IMR-90 (cell line): ENCODE measurements around the gene APOL5. TPM values are rescaled to one million over a fixed set of nuclear protein-coding genes. Genes with fewer than 3 reads are reported as not detected.

Source experiments
- ATAC-seq: fragments of 200-7000 bp; cut with Tn5 transposase; 2 replicates; pipeline ENCODE4 v1.9.1; 2020; ENCODE audit warnings: low read depth, mild to moderate bottlenecking, moderate library complexity
- BruUV-seq: library from RNA; stranded (reverse); fragments of 400-500 nt; replicated peaks from 2 replicates; lab custom pipeline; 2021; lab: Mats Ljungman, UMichigan
- CTCF ChIA-PET: fragments of 300-600 bp; formaldehyde crosslinking; extraction: SDS; loops from one replicate; lab custom pipeline; 2021; ENCODE audit warnings: antibody characterized with exemption; lab: Yijun Ruan, JAX
- POLR2A ChIA-PET: fragments of 300-600 bp; sonication (Branson Sonifier 250); formaldehyde crosslinking; loops from one replicate; lab custom pipeline; 2022; ENCODE audit warnings: antibody characterized with exemption; ENCODE audit not compliant: unreplicated experiment; lab: Charles Lee
- DNase-seq: peaks from one replicate; pipeline ENCODE4 v3.0.0; 2013
- H2AFZ ChIP-seq: replicated peaks from 2 replicates; pipeline ENCODE3; 2013; ENCODE audit warnings: low read length, mild to moderate bottlenecking; ENCODE audit not compliant: poor library complexity
- H2AK5ac ChIP-seq: 2 replicates; pipeline ENCODE4 v1.6.1; 2013; ENCODE audit warnings: low read depth, low read length, inconsistent platforms
- H2AK9ac ChIP-seq: replicated peaks from 2 replicates; pipeline ENCODE3; 2013; ENCODE audit warnings: mild to moderate bottlenecking, low read depth, low read length, moderate library complexity; ENCODE audit not compliant: poor library complexity
- H2BK120ac ChIP-seq: 2 replicates; pipeline ENCODE4 v1.6.1; 2013; ENCODE audit warnings: low read depth, low read length, inconsistent platforms
- H2BK15ac ChIP-seq: 3 replicates; pipeline ENCODE4 v1.6.1; 2013; ENCODE audit warnings: low read depth, low read length, inconsistent platforms
- H2BK20ac ChIP-seq: 2 replicates; pipeline ENCODE4 v1.6.1; 2013; ENCODE audit warnings: low read depth, mild to moderate bottlenecking, inconsistent platforms, low read length, moderate library complexity
- H2BK5ac ChIP-seq: 2 replicates; pipeline ENCODE4 v1.6.1; 2013; ENCODE audit warnings: mild to moderate bottlenecking, low read depth, low read length, inconsistent platforms; ENCODE audit not compliant: poor library complexity, severe bottlenecking
- H3K14ac ChIP-seq: replicated peaks from 2 replicates; pipeline ENCODE4 v1.6.1; 2013; ENCODE audit warnings: low read depth, low read length, inconsistent platforms
- H3K18ac ChIP-seq: 2 replicates; pipeline ENCODE4 v1.6.1; 2013; ENCODE audit warnings: low read depth, low read length, control low read depth
- H3K23ac ChIP-seq: 2 replicates; pipeline ENCODE4 v1.6.1; 2013; ENCODE audit warnings: low read depth, low read length, inconsistent platforms
- H3K27ac ChIP-seq: 2 replicates; pipeline ENCODE4 v1.5.1; 2013; ENCODE audit warnings: mild to moderate bottlenecking, control low read depth, low read length; ENCODE audit not compliant: insufficient read depth
- H3K27me3 ChIP-seq: 2 replicates; pipeline ENCODE4 v1.6.1; 2013; ENCODE audit warnings: low read length; ENCODE audit not compliant: control insufficient read depth, insufficient read depth
- H3K36me3 ChIP-seq: 2 replicates; pipeline ENCODE4 v1.6.1; 2013; ENCODE audit warnings: low read length, mixed read lengths; ENCODE audit not compliant: control insufficient read depth, insufficient read depth
- H3K4ac ChIP-seq: 2 replicates; pipeline ENCODE4 v1.6.1; 2013; ENCODE audit warnings: low read depth, low read length, inconsistent platforms
- H3K4me1 ChIP-seq: 2 replicates; pipeline ENCODE4 v1.6.1; 2013; ENCODE audit warnings: low read length, mixed read lengths; ENCODE audit not compliant: control insufficient read depth, insufficient read depth
- H3K4me2 ChIP-seq: 2 replicates; pipeline ENCODE4 v1.6.1; 2013; ENCODE audit warnings: low read depth, mild to moderate bottlenecking, control low read depth, low read length, moderate library complexity
- H3K4me3 ChIP-seq: 2 replicates; pipeline ENCODE4 v1.5.1; 2013; ENCODE audit warnings: low read depth, mild to moderate bottlenecking, control low read depth, low read length, moderate library complexity; ENCODE audit not compliant: insufficient read depth
- H3K56ac ChIP-seq: 2 replicates; pipeline ENCODE4 v1.6.1; 2013; ENCODE audit warnings: low read length, inconsistent platforms; ENCODE audit not compliant: insufficient read depth; ENCODE audit errors: extremely low read depth
- H3K79me1 ChIP-seq, 2 experiments: 2 replicates each; pipeline ENCODE4 v1.6.1; 2013; ENCODE audit warnings: low read length in 2 of 2, inconsistent platforms in 1 of 2, low read depth in 1 of 2
- H3K9ac ChIP-seq: 2 replicates; pipeline ENCODE4 v1.6.1; 2013; ENCODE audit warnings: low read depth, low read length, control low read depth
- H3K9me1 ChIP-seq: 2 replicates; pipeline ENCODE4 v1.6.1; 2013; ENCODE audit warnings: low read length, inconsistent platforms; ENCODE audit not compliant: insufficient read depth
- H3K9me3 ChIP-seq: 2 replicates; pipeline ENCODE4 v1.6.1; 2013; ENCODE audit warnings: low read length; ENCODE audit not compliant: control insufficient read depth, insufficient read depth
- H4K20me1 ChIP-seq: 2 replicates; pipeline ENCODE4 v1.6.1; 2013; ENCODE audit warnings: low read length, inconsistent platforms; ENCODE audit not compliant: insufficient read depth
- H4K5ac ChIP-seq: 2 replicates; pipeline ENCODE4 v1.6.1; 2013; ENCODE audit warnings: mild to moderate bottlenecking, low read depth, low read length, control low read depth
- H4K8ac ChIP-seq, 2 experiments: 2 replicates each; pipeline ENCODE4 v1.6.1; 2013; ENCODE audit warnings: low read depth in 2 of 2, low read length in 2 of 2, control low read depth in 1 of 2, inconsistent platforms in 1 of 2
- H4K91ac ChIP-seq: 2 replicates; pipeline ENCODE4 v1.6.1; 2013; ENCODE audit warnings: low read depth, low read length, inconsistent platforms; ENCODE audit not compliant: insufficient read depth
- BHLHE40 ChIP-seq: fragments of 150-350 bp; IDR thresholded peaks from 2 replicates; pipeline ENCODE4 v1.6.1; 2016; ENCODE audit warnings: mild to moderate bottlenecking, low read depth, low read length
- CEBPB ChIP-seq: IDR thresholded peaks from 2 replicates; pipeline ENCODE4 v1.6.1; 2012; ENCODE audit warnings: low read depth, low read length, improper control_type of control experiment
- CHD1 ChIP-seq: IDR thresholded peaks from 2 replicates; pipeline ENCODE4 v1.6.1; 2012; ENCODE audit warnings: low read depth, low read length, improper control_type of control experiment
- FOS ChIP-seq: fragments of 150-350 bp; IDR thresholded peaks from 2 replicates; pipeline ENCODE4 v1.6.1; 2016; ENCODE audit warnings: low read depth, low read length
- MAFK ChIP-seq: IDR thresholded peaks from 2 replicates; pipeline ENCODE4 v1.6.1; 2012; ENCODE audit warnings: low read depth, low read length, improper control_type of control experiment
- MAZ ChIP-seq: IDR thresholded peaks from 2 replicates; pipeline ENCODE4 v1.6.1; 2012; ENCODE audit warnings: low read depth, mild to moderate bottlenecking, low read length, improper control_type of control experiment, moderate library complexity, borderline replicate concordance
- MXI1 ChIP-seq: IDR thresholded peaks from 2 replicates; pipeline ENCODE4 v1.6.1; 2012; ENCODE audit warnings: low read depth, mild to moderate bottlenecking, low read length, moderate library complexity, borderline replicate concordance
- NFE2L2 ChIP-seq: fragments of 150-350 bp; IDR thresholded peaks from 2 replicates; pipeline ENCODE4 v1.6.1; 2016; ENCODE audit warnings: low read depth, mild to moderate bottlenecking, low read length
- SMC3 ChIP-seq: fragments of 150-350 bp; IDR thresholded peaks from 2 replicates; pipeline ENCODE4 v1.6.1; 2016; ENCODE audit warnings: low read depth, mild to moderate bottlenecking, antibody characterized with exemption, low read length, moderate library complexity
- WGBS, 2 experiments: methylation state at CpG; one replicate each; pipeline versions ENCODE4 v1.1.5 to v1.1.7; 2013; ENCODE audit warnings: missing lambda C conversion rate in 2 of 2; ENCODE audit not compliant: insufficient read length in 1 of 2; ENCODE audit errors: extremely low coverage in 2 of 2; 5-methylcytosine and 5-hydroxymethylcytosine counted together
- dilution Hi-C: fragments of 300-500 bp; cut with HindIII; formaldehyde crosslinking; loops from one replicate; pipeline ENCODE4 v1.14.3; 2018; ENCODE audit warnings: low sequenced_read_pairs; ENCODE audit not compliant: unreplicated experiment
- in situ Hi-C: fragments of 300-500 bp; cut with MboI; formaldehyde crosslinking; loops from 3 replicates; pipeline ENCODE4 v1.14.3; 2019; ENCODE audit warnings: low sequenced_read_pairs, inconsistent platforms, mixed read lengths
- intact Hi-C: fragments of 100-400 bp; cut with micrococcal nuclease; formaldehyde crosslinking; loops from 2 replicates; pipeline ENCODE4 v1.10.0; 2022
- polyA plus RNA-seq, 3 experiments: library from polyadenylated mRNA; depleted of rRNA; stranded (reverse); fragments of >200 nt; gene quantifications; 2 replicates each; pipeline ENCODE4 v1.2.3, GENCODE V29; 2012; ENCODE audit warnings: low replicate concordance in 1 of 3
- total RNA-seq: library from RNA; depleted of rRNA; stranded (reverse); fragments of >200 nt; gene quantifications from 2 replicates; pipeline ENCODE4 v1.2.3, GENCODE V29; 2012

The APOL5 gene
- total and polyA plus RNA-seq, 2 of the 4 experiments (the other 2 are of a cell fraction): 0.15 to 0.18 TPM

- peak; percentile 95 for DNase-seq
- dilution Hi-C loops (no loop called here), in situ Hi-C loops (no loop called here), intact Hi-C loops (loop anchor here (5.0 kb wide), 1 partner anchor 38 kb away; no protein-coding TSS in a partner anchor)
- Histone ChIP-seq H3K9ac (no peak overlapping the region), H4K20me1 (no peaks in the 10 kb centered on the region; the same call in 1 of the 2 replicates), H2AFZ (no peak overlapping the region), H4K8ac (no peak overlapping the region; a peak in 1 of 4 replicates), H3K36me3 (no peaks in the 10 kb centered on the region), H4K91ac (no peak overlapping the region; the same call in 1 of the 2 replicates), H3K4ac (peak overlapping the region; percentile 59), H2BK5ac (peak overlapping the region; percentile 68), H3K9me1 (peaks cover 12% of the 10 kb centered on the region; the same call in 1 of the 2 replicates), H3K27ac (peak overlapping the region; percentile 53), H4K5ac (no peak overlapping the region), H3K23ac (no peak overlapping the region), H3K27me3 (no peaks in the 10 kb centered on the region), H3K14ac (no peak overlapping the region; the same call in 1 of the 2 replicates), H2AK5ac (peak overlapping the region; percentile 48; the same call in 1 of the 2 replicates), H2AK9ac (no peak overlapping the region), H3K4me1 (peaks cover 18% of the 10 kb centered on the region), H3K18ac (no peak overlapping the region), H3K79me1 (no peaks in the 10 kb centered on the region; a peak in 1 of 4 replicates), H3K4me2 (peak overlapping the region; percentile 28), H3K4me3 (no peak overlapping the region), H2BK20ac (peak overlapping the region; percentile 55), H3K56ac (no peak overlapping the region), H2BK15ac (0 out of 3 replicates have a peak overlapping the region, but pooled peaks have one; percentile 29), H3K9me3 (no peaks in the 10 kb centered on the region), H2BK120ac (peak overlapping the region; percentile 58)
- no CpG with 5 or more reads among the region's 3 CpGs for WGBS, 2 experiments
- ATAC-seq: peak; percentile 91
- BruUV-seq: no TSS peak
- ChIA-PET CTCF (interaction anchor here (0.6 to 0.7 kb wide), 2 partner anchors 109 to 299 kb away, joined by 4 to 5 read pairs; no protein-coding TSS in a partner anchor), POLR2A (no interaction called here)
- TF ChIP-seq NFE2L2 (no peak), BHLHE40 (peak; percentile 66), FOS (peak; percentile 91), CHD1 (no peak), MXI1 (no peak), CEBPB (peak; percentile 94), MAZ (no peak), SMC3 (no peak), MAFK (0 out of 2 replicates have a peak, but pooled peaks have one; percentile 33)
Measured at GRCh38 chr22:35705141-35705540, 12.5 kb upstream of the APOL5 start.
